Posterior cingulate gyrus (tissue), 11 donors: ENCODE measurements around the gene COL1A1.

Source experiments
- DNase-seq, 10 donors: peaks; one replicate each; pipeline versions ENCODE4 v3.0.0 to v3.0.0-alpha.2; 2020 to 2021; ENCODE audit warnings: mixed read lengths in 3 of 10
- intact Hi-C: fragments of 100-400 bp; cut with DNase I; formaldehyde crosslinking; loops from one replicate; pipeline ENCODE4 v1.15.1; 2023

Gene COL1A1

DNA sequence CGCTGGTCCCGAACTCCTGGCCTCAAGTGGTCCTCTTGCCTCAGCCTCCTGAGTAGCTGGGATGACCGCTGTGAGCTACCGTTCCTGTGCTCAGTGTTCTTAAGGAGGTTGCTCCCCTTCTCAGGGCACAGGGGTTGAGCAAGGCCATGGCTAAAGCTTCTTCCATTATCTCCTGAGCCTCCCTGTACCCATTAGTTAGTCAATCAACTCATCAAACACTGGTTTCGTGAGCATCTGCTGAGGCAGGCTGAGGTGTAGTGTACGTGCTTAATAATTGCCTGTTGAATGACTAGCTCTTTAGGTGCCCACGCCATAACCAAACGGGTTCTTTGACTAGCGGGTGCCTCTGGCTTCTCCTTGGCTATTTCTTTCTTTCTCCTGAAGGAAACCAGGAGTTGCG, 24.0 kb downstream of the COL1A1 start:
- peak in 3 of 10 donors; percentile 3 to 20 (median 11) for DNase-seq
- intact Hi-C loops: no loop called here

DNA sequence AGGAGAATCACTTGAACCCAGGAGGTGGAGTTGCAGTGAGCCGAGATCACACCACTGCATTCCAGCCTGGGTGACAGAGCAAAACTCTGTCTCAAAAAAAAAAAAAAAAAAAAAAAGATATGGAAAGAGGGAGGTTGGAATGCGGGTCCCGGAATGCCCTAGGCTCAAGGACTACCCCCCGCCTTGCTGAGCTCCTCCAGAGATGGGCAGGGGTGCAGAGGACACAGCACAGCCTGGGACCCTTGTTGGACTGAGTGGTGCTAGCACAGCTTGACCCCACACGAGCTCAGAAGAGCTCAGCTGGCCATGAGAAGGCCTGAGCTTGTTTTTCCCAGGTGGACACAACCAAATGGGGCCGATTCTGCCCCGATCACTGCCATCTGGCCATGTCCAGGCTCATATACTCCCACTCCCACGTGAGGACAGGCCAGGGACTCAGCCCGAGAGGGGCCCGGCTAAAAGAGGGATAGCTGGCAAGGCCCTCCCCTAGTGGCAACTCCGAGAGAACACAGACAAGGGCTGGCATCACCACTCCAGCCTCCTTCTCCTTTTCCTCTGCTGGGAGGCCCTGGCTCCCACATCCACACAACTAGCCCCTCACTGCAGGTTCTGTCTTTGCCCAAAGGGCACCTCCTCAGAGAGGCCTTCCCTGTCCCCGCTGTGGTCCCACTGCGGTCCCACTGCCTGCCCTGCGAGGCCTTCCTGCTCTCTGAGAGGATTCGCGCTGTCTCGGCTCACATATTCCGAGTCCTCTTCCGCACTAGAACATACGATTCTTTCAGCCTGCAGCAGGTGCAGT, 24.7 kb downstream of the COL1A1 start:
- intact Hi-C loops: no loop called here
- peak in 3 of 10 donors; percentile 47 to 76 (median 60) for DNase-seq

DNA sequence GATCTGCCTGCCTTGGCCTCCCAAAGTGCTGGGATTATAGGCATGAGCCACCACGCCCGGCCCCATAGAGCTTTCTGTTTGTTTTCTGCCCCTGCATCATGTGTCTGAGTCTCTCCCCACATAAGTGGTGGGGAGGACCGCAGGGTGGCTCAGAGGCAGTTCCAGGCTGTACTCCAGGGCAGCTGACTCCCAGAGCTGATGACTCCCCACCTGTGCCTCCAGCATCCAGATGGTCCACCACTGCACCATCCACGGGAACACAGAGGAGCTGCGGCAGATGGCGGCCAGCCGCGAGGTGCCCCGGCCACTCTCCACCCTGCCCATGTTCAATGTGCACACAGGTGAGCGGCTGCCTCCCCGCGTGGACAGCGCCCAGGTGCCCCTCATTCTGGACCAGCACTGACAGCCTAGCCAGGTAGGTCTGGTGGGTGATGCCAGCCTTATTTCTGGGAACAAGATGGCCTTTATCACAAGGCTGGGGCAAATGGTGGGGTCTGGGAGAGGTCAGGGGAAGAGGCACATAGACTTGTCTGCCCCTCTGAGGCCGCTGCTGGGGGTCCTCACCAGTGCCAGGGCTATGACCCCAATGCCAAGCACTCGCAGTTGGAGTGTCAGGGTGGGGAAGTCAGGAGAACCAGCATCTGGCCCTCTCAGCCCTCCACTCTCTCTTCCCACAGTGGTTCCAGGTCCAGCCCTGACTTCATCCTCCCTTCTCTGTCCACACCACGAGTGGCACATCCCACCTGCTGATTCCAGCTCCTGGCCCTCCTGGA, 26.2 kb downstream of the COL1A1 start:
- DNase-seq: peak in 3 of 10 donors; percentile 54 to 77 (median 72)
- intact Hi-C loops: no loop called here

DNA sequence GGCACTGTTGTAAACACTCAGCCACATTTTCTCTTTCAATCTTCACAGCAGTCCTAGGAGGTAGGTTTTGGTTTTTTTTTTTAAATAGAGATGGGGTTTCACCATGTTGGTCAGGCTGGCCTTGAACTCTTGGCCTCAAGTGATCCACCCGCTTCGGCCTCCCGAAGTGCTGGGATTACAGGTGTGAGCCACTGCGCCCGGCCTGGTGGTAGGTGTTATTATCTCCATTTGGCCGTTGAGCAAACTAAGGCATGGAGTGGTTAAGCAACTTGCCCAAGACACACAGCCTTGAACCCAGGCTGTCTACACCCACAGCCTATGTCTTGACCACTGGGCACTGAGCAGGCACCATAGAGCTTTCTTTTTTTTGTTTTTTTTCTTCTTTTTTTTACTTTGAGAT, 27.0 kb downstream of the COL1A1 start:
- intact Hi-C loops: no loop called here
- DNase-seq: peak in 3 of 10 donors; percentile 47 to 77 (median 73)

DNA sequence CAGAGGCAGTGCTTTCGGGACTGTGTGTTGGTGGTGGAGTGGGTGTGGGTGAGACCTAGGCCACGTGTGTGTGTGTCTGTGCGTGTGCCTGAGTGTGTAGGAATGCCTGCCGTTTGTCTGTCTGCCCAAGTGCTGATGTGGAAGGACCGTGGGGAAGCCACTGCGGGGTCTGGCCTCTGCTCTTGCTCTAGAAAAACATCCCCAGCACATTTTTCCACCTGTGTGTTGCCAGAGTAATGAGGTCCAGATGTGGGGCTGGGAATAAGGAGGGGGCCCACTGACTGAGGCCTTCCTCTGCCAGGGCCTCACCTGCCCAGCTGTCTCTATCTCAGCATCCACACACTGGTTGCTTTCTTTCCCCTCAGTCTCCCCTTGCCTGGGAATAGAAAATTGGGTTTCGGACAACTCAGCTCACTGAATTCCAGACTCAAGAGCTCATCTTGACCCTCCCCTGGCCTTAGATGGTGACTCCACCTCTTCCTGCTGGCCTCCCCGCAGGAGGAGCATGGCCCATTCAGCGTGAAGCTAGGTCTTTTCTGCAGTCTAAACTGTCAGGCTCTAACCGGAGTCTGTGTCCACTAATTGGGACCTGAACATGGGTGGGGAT, 28.0 kb downstream of the COL1A1 start:
- intact Hi-C loops: no loop called here
- DNase-seq: peak in 1 of 10 donors; percentile 52

DNA sequence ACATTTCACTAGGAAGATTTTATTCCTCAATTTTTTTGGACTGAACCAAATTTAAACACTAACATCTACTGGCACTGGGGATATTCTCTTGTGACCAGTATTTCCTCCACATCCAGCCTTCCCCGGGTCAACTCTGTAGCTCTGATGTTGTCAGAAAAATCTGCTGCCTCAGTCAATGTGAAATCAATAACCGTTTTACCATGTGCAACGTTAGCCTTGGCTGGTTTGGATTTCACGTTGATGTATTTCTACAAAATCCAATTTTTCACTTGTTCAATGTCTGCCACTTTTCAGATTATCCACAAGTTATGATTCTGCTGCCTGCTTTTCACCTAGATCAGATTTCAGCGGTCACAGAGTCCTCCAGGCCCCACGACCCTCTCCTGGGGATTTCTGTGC, 28.5 kb downstream of the COL1A1 start:
- DNase-seq: no peak
- intact Hi-C loops: no loop called here

DNA sequence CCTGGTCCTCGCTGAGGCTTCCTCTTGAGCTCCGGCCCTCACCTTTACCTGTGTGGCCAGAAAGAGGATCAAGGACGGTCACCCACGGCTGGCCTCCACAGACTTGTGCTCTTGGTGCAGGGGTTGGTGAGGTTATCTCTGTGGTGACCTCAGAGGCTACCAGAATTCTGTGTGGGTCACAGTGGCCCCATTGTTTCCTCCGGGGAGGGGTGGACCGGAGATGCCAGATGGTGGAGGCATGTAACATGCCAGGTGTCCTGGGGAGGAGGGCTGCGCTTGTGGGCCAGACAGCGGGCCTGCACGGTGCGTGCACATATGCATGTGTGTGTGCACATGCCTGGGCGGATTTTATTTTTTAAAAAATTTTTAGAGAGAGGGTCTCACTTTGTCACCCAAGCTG, 29.3 kb downstream of the COL1A1 start:
- intact Hi-C loops: no loop called here
- DNase-seq: peak in 1 of 10 donors; percentile 54

DNA sequence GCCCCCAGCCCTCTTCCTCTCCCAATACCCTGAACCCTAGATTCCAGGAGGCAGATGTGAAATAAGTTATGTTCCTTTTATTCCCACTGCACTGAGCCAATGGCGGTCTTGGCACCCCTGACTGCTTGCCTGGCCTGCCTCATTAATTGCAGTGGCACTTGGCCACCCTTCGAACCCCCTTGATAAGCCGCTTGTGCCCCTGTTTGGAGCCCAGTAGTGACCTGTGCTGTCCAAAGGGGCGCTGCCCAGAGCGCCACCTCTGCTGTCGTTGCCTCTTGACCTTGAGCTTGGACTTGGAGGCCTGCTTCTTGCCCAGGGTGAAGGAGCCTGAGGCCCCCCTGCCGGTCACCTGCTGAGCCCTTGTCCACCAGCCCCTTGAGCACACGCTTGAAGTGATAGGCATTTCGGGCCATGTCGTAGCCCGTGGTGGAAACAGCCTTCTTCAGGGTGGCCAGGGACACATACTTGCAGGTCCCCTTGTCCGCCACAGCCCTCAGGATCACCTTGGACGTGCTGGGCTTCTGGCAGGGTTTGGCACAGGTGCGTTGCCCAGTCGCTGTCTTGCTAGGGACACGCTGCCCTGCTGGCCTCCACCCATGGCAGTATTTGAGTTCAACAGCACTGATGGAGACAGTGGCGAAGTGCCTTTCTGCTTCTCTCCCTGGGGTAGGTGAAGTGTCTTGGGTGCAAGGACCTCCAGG, 29.9 kb downstream of the COL1A1 start:
- DNase-seq: peak in 1 of 10 donors; percentile 54
- intact Hi-C loops: no loop called here

DNA sequence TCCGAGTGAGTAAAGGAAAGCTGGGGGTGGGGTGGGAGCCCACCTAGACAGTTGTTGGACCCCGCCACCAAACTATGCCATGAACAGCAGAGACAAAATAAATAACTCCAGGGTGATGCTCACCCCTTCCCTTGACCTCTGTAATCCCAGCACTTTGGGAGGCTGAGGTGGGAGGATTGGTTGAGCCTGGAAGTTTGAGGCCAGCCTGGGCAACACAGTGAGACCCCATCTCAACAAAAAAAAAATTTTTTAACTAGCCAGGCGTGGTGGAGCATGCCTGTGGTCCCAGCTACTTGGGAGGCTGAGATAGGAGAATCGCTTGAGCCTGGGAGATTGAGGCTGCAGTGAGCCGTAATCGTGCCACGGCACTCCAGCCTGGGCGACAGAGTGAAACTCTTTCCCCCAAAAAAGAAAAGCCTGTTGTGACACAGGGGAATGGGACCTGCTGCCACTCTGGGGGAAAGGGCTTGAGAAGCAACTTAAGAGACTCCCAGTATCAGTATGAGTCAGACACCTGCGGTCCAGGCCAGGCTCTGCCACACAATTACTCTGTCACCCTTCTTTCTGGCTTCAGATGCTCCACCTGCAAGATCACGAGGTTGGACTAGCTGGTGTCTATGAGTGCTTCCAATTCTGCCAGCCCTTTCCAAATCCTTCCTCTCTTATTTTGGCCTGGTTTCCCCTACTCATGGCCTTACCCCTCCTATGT, 30.6 kb downstream of the COL1A1 start:
- intact Hi-C loops: no loop called here
- DNase-seq: peak in 1 of 10 donors; percentile 32

DNA sequence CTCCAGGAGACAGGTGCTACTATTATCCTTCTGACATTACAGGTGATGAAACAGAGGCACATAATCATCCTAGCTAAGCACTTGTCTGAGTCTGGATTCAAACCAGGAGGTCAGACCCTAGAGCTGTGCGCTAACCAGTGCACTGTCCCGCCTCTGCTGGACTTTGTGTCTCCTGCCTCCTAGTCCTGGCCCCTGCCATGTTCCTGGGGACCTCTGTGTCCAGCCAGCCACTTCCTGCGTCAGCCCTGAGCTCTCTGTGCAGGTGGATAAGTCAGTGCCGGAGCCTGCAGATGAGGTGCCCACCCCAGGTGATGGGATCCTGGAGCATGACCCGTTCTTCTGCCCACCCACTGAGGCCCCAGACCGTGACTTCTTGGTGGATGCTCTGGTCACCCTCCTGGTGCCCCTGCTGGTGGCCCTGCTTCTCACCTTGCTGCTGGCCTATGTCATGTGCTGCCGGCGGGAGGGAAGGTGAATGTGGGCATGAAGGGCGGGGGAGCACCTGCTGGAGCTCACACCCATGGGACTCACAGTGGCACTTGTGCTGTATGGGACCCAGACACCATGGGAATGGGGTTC, 31.5 kb downstream of the COL1A1 start:
- intact Hi-C loops: loop anchor here (2.0 kb wide), 1 partner anchor 29 kb away; no protein-coding TSS in a partner anchor

DNA sequence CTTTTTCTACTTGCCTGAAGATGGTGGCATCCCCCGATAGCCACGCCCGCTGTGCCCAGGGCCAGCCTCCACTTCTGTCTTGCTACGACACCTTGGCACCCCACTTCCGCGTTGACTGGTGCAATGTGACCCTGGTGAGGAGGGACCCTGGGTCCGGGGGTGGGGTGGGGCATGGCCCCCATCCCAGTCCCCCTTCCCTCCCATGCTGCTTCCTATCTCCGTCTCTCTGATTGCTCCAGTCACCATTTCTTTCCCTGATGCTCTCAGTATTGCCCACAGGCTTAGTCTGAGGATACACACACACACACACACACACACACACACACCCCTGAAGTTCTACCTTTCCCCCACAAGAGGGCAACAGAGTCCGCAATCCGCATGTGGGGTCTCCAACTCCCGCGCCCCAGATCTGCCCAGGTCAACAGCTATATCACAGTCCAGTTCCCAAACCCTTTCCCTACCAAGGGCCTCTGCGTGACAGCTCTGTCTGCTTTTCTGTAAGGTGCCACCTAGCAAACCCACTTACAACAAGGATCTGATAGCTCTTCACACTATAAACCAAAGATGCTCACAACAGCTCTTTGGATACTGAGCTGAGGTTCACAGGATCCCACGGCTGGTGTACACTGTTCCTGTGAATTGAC, 32.2 kb downstream of the COL1A1 start:
- DNase-seq: peak in 2 of 10 donors; percentile 54 to 59
- intact Hi-C loops: loop anchor here (2.0 kb wide), 1 partner anchor 30 kb away; no protein-coding TSS in a partner anchor

More for the DNA sequence above, 31.5 kb downstream of the COL1A1 start:
- DNase-seq: peak in 1 of 10 donors; percentile 70

DNA sequence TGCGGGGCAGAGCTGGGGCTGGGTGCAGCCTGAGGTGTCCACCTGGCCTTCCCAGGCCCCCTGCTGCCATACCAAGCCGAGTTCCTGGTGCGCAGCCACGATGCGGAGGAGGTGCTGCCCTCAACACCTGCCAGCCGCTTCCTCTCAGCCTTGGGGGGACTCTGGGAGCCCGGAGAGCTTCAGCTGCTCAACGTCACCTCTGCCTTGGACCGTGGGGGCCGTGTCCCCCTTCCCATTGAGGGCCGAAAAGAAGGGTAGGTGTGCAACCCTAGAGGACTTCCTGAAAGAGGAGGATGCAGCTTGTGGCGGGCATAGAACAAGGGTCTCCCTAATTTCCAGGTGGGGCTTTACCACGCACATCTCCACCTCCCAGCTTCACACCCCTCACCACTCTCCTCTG, 33.1 kb downstream of the COL1A1 start:
- DNase-seq: peak in 1 of 10 donors; percentile 59
- intact Hi-C loops: loop anchor here (2.0 kb wide), 1 partner anchor 30 kb away; no protein-coding TSS in a partner anchor

DNA sequence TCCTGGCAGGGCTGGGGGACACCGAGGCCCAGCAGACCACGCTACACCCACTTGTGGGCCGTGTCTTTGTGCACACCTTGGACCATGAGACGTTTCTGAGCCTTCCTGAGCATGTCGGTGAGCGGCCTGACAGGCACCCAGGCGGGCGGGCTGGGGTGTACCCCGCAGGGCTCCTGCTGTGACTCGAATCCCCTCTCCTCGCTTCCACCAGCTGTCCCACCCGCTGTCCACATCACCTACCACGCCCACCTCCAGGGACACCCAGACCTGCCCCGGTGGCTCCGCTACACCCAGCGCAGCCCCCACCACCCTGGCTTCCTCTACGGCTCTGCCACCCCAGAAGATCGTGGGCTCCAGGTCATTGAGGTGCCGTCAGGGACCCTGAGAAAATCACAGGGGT, 34.1 kb downstream of the COL1A1 start:
- peak in 1 of 10 donors; percentile 66 for DNase-seq
- intact Hi-C loops: no loop called here

DNA sequence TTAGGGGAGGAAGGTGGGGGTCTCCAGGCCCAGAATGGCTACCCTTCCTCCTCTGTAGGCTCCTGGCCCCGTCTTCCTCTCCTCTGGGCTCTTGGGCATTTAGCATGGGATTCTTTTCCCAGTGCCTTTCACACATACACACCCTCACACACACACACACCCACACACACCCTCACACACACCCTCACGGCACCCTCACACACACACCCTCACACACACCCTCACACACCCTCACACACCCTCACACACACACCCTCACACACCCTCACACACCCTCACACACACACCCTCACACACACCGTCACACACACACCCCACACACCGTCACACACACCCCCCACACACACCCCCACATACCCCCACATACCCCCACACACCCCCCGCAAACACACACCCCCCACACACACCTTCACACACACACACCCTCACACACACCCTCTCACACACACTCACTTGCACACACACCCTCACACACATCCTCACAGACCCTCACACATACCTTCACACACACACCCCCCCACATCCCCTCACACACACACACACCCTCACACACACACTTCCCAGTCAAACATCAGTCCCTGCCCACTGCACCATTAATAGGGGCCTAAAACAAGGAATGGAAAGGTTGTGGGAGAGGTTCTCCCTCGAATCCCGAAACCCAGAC, 34.8 kb downstream of the COL1A1 start:
- peak in 1 of 10 donors; percentile 9 for DNase-seq
- intact Hi-C loops: no loop called here

DNA sequence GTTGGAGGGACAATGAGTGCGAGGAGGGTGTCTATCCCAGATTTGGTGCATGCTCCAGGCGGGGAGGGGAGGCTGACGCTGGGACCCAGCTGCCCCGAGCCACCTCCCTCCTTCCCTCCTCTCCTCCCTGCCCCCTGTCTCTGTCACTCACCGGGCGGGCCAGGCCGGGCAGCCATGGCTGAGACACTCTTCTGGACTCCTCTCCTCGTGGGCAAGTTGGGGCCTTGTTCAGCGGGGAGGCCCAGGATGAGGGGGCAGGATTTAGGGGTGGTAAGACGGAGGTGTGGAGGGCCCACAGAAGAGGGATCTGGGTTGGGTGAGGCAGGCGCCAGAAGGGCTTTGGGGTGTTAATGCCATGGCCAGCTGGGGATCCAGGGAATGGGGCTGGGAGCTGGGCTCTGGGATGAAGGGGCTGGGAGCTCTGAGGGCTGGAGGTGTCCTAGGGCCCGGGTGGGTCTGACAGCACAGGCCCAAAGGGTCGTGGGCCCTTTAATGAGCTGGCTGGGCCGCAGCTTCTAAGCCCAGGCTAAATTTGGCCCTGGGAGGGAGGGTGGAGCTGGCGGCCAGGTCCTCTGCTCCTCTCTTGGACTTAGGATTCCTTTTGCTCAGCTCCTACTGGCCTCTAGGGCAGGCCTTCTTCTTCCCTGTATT, 35.4 kb downstream of the COL1A1 start, which contains the start of gene SGCA:
SGCA (plus strand) TSS at position 139 of the 651 bp plus-strand sequence; CDS start at position 175, 36 bp downstream.
- DNase-seq: peak in 1 of 10 donors; percentile 59
- intact Hi-C loops: no loop called here

DNA sequence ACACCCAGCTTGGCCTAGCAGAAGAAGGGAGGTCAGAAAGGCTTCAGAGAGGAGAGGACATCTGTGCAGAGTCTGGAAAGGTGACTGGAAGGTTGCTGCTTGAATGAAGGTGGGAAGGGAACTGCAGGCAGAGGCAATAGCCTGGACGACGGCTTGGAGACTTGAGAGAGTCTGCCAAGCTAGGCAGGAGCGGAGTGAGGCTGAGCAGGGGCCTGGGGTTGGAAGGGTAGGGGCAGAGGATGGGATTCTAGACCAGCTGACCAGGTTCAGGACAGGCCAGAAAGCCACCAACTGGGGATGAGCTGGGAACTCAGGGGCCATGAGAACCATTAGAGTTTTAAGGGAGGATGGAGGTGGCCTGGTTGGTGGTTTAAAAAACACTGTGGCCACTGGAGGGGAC, 36.0 kb downstream of the COL1A1 start:
- DNase-seq: peak in 1 of 10 donors; percentile 59
- intact Hi-C loops: no loop called here

DNA sequence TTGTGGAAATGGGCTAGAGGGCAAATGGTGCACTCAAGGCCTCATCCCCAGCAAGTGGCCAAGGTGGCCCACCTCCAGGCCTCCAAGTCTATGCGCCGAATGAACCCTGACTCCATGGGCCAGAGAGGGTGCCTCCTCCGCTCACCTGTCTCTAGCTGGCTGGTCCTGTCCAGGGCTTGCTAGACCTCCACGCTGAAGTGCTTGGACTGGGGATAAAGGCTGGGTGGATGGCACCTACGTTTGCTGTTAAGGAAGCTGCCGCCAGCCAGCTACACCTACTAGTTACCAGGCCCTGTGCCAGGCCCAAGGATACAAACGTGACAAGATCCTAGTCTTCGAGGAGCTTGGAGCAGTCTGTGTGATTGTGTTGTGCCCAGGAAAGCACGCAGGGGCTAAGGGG, 36.4 kb downstream of the COL1A1 start:
- DNase-seq: peak in 1 of 10 donors; percentile 56
- intact Hi-C loops: no loop called here

DNA sequence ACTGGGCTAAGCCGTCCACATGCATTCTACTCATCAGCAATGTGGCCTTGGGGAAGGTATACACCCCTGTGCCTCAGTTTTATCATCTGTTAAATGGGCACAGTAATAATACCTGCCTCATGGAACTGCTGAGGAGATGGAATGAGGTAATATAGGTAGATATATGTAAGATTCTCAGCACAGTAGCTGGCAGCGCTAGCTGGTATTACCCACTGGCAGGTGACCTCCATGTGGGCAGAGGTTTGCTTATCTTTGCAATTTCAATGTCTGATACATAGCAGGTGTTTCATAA, 36.8 kb downstream of the COL1A1 start:
- DNase-seq: no peak
- intact Hi-C loops: no loop called here
